ENCODE data around the gene CPE.

- TF ChIP-seq SP1 (IDR thresholded peaks at IDR 0.05) (no peak), CTCF (IDR thresholded peaks at IDR 0.05; ENCODE audit: low read depth, low read length, missing input control) (no peak), GABPA (IDR thresholded peaks at IDR 0.05 in 1 of 2, conservative IDR thresholded peaks at IDR 0.05 in 1 of 2) (no peak)
These were observed 43.6 kb upstream of the CPE start for GRCh38 chr4:165335163-165335703.
